NCI-H1417 (cell line): Measurements from ENCODE around the gene PVALEF.

Experiments used
- DNase-seq, 3 experiments: peaks; one replicate each; lab custom pipeline; 2025; lab: John Stamatoyannopoulos, UW

The PVALEF gene

DNA sequence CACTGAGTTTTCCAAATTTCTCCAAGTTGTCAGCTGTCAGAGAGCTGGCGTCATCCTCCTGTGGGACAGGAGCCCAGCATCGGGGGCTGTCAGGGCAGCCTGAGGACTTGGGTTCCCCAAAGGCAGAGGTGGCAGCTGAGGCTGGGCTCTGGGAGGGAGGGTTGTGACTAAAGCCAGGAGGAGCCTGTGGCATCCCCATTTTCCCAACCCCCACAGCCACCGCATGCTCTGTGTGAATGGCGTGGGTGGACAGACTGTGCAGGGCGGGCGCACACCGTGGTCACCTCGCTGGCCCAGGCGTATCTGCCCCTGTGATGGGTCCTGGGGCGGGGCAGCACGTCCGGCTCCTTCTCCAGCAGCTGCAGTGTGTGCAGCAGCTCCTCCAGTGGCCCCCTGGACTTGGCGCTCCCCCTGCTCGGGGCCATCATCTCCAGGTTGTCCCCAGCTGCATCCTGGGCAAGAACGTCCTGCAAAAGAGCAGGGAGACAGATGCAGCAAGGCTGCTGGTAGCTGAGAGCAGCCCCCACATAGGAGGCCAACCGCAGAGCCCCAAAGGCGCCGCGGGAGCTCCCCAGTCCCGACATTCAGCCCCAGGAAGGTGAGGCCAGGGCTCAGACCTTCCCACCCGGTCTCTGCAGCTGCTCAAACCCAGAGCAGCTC, 32.7 kb downstream of the PVALEF start:
- DNase-seq, result no peak

DNA sequence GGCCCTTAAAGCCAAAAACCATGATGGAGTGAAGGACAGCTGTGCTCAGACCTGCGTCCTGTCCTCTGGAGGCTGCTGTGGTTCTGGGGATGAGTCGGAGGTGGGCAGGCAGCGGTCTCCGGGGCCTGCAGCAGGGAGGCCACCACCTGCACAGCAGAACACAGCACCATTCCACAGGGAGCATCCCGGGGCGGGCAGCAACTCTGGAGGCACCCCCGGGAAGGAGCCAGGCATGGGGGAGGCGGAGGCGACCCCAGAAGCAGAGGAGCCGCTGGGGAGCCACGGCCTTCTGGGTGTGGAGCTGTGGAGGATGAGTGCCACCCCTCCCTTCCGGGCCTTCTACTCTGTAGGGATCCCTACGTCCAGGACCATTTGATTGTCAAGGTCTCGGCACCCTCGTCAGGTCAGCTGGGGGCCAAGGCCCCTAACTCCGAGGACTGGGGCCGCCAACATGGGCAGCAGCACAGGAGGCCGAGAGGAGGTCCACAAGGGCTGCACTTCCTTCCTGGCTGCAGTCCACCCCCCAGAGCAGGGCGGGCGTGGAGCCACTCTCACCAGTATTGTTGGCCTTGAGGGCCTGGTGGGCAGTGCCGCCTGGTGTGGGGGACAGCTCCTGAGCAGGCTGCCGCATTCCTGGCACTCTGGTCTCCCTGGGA, 33.6 kb downstream of the PVALEF start:
- no peak for DNase-seq

GRCh38 chr17:81199482-81199830, 34.1 kb downstream of the PVALEF start:
- DNase-seq, result no peak

GRCh38 chr17:81200201-81200600, 34.9 kb downstream of the PVALEF start:
- no peak for DNase-seq

DNA sequence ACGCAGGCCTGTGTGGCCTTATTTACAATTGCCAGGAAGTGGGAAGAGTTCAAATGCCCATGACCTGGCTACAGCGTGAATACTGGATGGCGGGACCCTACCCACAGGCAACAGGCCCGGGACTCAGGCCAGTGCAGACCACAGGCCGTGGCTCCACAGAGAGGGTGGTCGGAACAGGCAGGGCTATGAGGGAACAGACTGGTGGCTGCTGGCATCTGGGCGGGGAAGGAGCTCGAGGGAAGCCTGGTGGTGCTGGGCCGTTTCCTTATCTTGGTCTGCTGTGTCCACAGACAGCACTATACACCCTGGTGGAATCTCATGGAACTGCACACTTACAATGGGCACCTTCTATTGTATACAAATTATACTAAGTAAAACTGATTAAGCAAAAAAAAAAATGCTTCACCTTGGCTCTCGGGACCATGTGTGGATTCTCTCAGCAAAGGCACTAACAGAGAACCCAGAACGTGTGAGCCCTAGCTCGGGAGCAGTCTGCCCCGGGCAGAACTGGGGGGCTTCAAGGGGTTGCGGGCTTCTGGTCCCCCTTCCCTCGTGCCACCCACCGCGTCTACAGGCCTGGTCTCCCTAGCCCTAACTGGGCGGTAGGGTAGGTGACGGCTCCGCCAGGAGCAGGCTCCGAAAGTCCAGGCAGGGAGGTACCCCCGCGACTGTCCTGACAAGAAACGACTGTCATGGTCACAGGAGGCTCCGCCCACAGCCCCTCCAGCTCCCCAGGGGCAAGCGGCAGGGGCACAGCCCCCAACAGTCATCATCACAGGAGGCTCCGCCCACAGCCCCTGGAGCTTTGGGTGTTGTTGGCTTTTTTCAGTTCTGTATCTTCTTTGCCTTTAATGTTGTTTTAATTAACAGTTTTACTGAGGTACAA, 35.6 kb downstream of the PVALEF start:
- DNase-seq, result peak in 1 of 3 experiments; percentile 43

GRCh38 chr17:81202318-81202717, 37.0 kb downstream of the PVALEF start:
- no peak for DNase-seq

DNA sequence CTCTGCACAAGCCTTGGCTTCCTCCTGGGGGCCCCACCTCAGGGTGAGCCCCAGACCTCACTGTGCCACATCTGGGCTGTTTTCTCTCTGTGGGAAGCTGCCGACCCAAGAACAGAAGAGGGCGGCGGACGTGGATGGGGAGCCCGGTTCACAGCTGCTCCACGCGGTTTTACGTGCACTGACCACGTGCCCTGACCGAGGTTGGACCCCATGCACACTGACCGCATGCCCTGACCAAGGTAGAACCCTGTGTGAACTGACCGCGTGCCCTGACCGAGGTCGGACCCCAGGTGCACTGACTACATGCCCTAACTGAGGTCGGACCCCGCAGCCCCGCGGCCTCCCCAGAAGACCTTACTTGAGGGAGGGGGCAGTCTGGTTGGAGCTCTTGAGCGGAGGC, 37.8 kb downstream of the PVALEF start:
- DNase-seq, result no peak

DNA sequence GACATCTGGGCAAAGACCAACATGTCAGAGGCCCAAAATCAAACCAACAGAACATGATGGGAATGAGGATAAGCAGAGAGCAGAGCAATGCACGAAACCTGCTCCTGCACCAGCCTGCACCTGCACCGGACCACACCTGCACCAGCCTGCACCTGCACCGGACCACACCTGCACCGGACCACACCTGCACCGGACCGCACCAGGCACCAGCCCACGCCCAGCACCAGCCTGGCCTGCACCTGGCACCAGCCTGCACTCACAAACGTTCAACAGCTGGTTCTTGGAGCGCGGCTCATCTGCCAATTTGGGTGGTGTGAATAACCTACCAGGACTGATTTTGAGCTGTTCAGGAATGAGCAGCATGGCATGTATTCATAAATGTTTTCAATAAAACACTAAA, 39.3 kb downstream of the PVALEF start:
- DNase-seq, result no peak

GRCh38 chr17:81206166-81206565, 40.9 kb downstream of the PVALEF start:
- DNase-seq, result no peak

- DNase-seq, result no peak
Measured at GRCh38 chr17:81206657-81207056, 41.4 kb downstream of the PVALEF start.

GRCh38 chr17:81207610-81208581, 42.6 kb downstream of the PVALEF start:
- peak in 2 of 3 experiments; percentile 15 to 45 for DNase-seq

DNA sequence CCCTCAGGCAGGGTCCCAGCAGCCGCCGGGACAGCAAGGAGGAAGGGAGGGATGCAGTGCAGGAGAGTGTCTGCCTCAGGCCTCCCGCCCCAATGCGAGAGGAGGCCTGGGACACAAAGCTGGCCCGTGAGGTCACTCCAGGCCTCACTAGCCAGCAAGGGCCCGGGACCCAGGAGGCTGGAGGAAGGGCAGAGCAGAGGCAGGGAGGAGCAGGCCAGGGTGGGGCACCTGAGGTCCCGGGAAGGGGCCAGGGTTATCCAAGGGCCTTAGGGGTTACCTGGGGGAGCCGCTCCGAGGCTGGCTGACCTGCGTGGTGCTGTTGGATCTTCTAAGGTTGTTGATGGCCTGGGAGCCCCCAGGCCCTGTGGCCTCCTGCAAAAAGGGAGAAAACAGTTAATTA, 43.3 kb downstream of the PVALEF start:
- DNase-seq, result no peak

DNA sequence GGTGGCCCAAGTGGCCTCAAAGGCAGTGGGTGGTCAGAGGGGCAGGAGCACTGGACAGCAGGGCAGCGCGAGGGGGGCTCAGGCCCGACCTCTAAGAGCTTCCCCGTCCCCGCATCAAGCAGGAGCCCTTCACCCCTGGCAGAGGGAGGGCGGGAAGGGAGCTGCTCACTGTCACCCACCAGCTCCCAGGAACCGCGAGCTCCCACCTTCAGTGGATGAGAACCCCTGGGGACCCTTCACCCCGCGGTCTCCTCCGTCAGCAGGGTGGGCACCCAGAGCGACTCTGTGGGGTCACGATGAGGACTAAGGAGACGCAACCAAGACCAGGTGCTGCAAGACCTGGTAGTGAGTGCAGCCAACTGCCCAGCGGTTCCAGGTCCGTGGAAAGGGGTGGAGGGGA, 43.8 kb downstream of the PVALEF start:
- DNase-seq, result no peak

DNA sequence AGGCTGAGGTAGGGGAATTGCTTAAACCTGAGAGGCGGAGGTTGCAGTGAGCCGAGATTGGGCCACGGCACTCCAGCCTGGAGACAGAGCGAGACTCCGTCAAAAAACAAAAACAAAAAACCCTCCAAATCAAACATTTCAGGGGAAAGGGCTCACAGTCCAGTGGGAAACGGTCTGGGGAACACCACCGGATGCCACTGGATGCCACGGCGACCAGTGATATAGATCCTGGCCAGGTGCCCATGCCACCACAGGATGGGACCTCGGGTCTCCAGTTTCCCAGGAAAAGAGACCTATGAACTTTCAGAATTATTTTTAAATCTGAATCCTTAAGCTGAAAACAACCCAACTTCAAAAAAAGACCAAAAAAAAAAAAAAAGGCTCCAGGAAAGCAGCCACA, 45.2 kb downstream of the PVALEF start:
- no peak for DNase-seq

DNA sequence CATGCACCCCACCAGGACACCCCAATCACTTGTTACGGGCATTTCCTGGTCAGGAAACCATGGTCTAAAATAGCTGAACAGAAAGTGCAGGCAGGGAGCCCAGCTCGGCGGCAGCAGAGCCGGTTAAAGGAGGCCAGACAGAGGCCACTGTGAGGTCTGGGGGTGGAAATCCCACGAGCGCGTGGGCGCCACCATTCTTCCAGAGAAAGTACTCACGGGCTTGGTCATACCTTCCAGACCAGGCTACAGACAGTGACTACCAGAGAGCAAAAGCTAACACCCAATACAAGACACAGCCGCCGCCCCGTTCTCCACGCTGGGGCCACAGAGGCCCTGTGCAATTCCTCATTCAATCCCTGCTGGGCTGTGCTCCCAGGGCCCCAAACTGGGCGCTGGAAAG, 45.6 kb downstream of the PVALEF start:
- DNase-seq, result no peak

DNA sequence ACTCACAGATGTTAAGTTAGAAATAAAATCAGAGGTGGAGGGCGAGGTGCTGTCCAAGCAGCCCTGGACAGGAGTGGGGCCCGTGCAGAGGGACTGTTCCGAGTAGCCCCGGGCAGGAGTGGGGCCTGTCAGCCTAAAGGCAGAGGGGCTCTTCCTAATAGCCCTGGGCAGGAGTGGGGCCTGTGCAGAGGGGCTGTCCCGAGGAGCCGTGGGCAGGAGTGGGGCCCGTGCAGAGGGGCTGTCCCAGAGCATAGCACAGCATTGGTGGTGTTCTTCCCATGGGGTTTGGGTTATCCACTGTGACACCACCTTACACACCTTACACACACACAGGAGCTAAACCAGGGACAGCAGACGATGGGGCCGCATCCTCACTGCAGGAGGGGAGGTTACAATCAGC, 47.1 kb downstream of the PVALEF start:
- no peak for DNase-seq

DNA sequence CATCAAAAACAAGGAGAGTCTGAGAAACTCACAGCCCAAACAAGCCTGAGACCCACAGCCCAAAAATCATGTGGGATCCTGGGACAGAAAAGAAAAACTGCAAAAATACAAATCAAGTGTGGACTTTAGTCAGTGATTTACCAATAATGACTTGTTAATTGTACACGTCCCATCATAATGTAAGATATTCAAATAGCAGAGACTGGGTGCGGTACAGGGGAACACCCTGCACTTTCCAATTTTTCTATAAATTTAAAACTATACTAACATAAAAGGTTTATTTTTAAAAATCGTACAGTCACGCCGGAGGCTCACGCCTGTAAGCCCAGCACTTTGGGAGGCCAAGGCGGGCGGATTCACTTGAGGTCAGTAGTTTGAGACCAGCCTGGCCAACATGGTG, 48.7 kb downstream of the PVALEF start:
- no peak for DNase-seq

DNA sequence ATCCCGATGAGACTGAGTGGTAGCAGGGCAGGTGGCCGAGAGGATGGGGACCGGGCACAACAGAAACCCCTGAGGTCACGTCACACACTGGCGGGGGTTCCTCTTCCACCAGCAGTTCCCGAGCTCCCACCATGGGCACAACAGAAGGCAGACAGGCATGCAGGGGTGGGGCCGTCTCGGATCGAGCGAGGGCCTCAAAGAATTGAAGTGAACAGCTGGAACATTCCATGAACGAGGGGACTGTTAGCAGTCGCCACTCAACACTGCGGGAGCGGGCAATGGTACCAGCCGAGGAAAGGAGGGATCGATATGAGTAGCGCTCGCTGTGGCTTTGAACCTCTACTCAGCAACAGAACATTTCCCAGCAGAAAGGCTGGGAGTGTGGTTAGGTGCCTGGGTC, 52.2 kb downstream of the PVALEF start:
- no peak for DNase-seq

DNA sequence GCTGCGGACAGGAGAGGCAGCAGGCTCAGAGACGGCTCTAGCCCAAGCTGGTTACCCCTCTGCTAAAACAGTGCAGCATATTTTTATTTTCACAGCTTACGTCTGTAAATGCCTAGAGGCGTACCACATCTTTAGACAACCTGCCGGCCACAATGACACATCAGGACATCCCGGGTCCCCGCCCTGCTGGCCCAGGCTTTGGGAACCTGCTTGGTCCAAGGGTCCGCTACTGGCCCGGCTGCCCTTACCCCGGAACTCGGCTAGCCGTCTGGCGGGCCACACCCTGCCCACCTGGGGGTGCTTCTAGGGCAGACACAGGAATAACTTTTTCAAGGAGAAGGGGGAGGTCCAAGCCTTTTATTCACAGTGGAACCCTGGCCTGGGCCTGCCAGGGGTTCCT, 53.2 kb downstream of the PVALEF start:
- no peak for DNase-seq

DNA sequence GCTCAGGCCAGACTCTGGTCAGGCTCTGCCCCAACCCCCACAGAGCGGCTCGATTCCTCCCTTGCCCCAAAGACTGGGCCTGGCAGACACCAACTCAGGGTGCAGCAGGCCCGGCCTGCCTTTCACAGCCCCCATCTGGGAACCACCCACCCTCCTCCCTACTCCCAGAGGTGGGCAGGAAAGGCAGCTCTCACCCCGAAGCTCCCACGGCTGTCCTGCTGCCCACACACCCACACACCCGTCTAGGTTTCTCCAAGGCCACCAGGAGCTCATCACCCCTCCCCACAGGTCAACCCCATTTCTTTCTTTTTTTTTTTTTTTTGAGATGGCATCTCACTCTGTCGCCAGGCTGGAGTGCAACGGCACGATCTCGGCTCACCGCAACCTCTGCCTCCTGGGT, 53.7 kb downstream of the PVALEF start:
- DNase-seq, result no peak

GRCh38 chr17:81219476-81220180, 54.3 kb downstream of the PVALEF start:
- no peak for DNase-seq
